CD4-positive, alpha-beta T cell (primary cell): Measurements from ENCODE around the gene AK5. TPM values are rescaled to one million over a fixed set of nuclear protein-coding genes. Genes with fewer than 3 reads are reported as not detected.

Experiments used
- ATAC-seq: fragments of 200-7000 bp; cut with Tn5 transposase; one replicate; pipeline ENCODE4 v1.10.0; 2022; ENCODE audit warnings: mild to moderate bottlenecking; ENCODE audit not compliant: poor library complexity
- CTCF ChIA-PET: fragments of 350-600 bp; sonication (Branson Sonifier 250); formaldehyde crosslinking; loops from one replicate; lab custom pipeline; 2021; ENCODE audit warnings: antibody characterized with exemption, inconsistent platforms; lab: Charles Lee
- POLR2A ChIA-PET: fragments of 350-600 bp; sonication (Branson Sonifier 250); formaldehyde crosslinking; loops from one replicate; lab custom pipeline; 2021; ENCODE audit warnings: antibody characterized with exemption, inconsistent platforms; lab: Charles Lee
- DNase-seq, 14 experiments: peaks; one replicate each; pipeline ENCODE4 v3.0.0-alpha.2; 2013 to 2020; ENCODE audit warnings: mixed read lengths in 2 of 14
- H3K27ac ChIP-seq, 2 donors: one replicate each; pipeline versions ENCODE4 v1.5.1 to v1.7.0; 2013; ENCODE audit warnings: low read length in 2 of 2, low read depth in 1 of 2, mild to moderate bottlenecking in 1 of 2
- H3K27me3 ChIP-seq, 2 experiments: 1 replicate in 1 of 2; 2 replicates in 1 of 2; pipeline versions ENCODE4 v1.6.1 to v1.7.0; 2013; ENCODE audit warnings: low read length in 2 of 2, control low read depth in 1 of 2, mild to moderate bottlenecking in 1 of 2, moderate library complexity in 1 of 2; ENCODE audit not compliant: insufficient read depth in 2 of 2, control insufficient read depth in 1 of 2
- H3K36me3 ChIP-seq: one replicate; pipeline ENCODE4 v1.6.1; 2013; ENCODE audit warnings: low read length, control low read depth; ENCODE audit not compliant: insufficient read depth
- H3K4me1 ChIP-seq: one replicate; pipeline ENCODE4 v1.6.1; 2013; ENCODE audit warnings: low read length, control low read depth; ENCODE audit not compliant: insufficient read depth
- H3K4me3 ChIP-seq: one replicate; pipeline ENCODE4 v1.5.1; 2013; ENCODE audit warnings: mild to moderate bottlenecking, low read length, moderate library complexity
- H3K9me3 ChIP-seq, 2 experiments: 1 replicate in 1 of 2; 2 replicates in 1 of 2; pipeline versions ENCODE4 v1.6.1 to v1.7.0; 2013; ENCODE audit warnings: low read length in 2 of 2, mild to moderate bottlenecking in 2 of 2, control low read depth in 1 of 2, moderate library complexity in 1 of 2; ENCODE audit not compliant: control insufficient read depth in 1 of 2, insufficient read depth in 1 of 2
- H3K27ac Mint-ChIP-seq: one replicate; pipeline ENCODE4 v1.8.0; 2020; ENCODE audit warnings: mixed read lengths
- H3K27me3 Mint-ChIP-seq: one replicate; pipeline ENCODE4 v1.8.0; 2021; ENCODE audit warnings: mixed read lengths
- H3K36me3 Mint-ChIP-seq: one replicate; pipeline ENCODE4 v1.8.0; 2021; ENCODE audit warnings: low read depth, mixed read lengths
- H3K4me1 Mint-ChIP-seq: one replicate; pipeline ENCODE4 v1.8.0; 2021; ENCODE audit warnings: low read depth, mixed read lengths
- H3K4me3 Mint-ChIP-seq: one replicate; pipeline ENCODE4 v1.8.0; 2020; ENCODE audit warnings: mild to moderate bottlenecking, mixed read lengths
- H3K9me3 Mint-ChIP-seq: one replicate; pipeline ENCODE4 v1.8.0; 2020; ENCODE audit warnings: mixed read lengths
- CTCF ChIP-seq: fragments of 200-600 bp; IDR thresholded peaks from one replicate; pipeline ENCODE4 v1.8.0; 2022; ENCODE audit warnings: antibody characterized with exemption, mild to moderate bottlenecking
- intact Hi-C, 2 experiments: fragments of 100-400 bp; cut with DNase I in 1 of 2; cut with micrococcal nuclease in 1 of 2; formaldehyde crosslinking; loops; one replicate each; pipeline versions ENCODE4 v1.15.1 to v1.9.0; 2023 to 2025; cut with DNase I, micrococcal nuclease
- total RNA-seq, 174 experiments: library from RNA in 2 of 174; stranded (reverse) in 2 of 174; gene quantifications; one replicate each; pipeline ENCODE4 v1.2.3 and lab custom pipeline; 2021 to 2026

The AK5 gene
- total RNA-seq, 2 experiments from 2014 or later, result 32.0 TPM

GRCh38 chr1:77387553-77387952, 105.7 kb downstream of the AK5 start:
- intact Hi-C loops, result no loop called here
- CTCF ChIA-PET, result no interaction called here
- no peaks in the 10 kb centered on the region for H3K27me3 Mint-ChIP-seq

GRCh38 chr1:77388661-77389060, 106.8 kb downstream of the AK5 start:
- no peak overlapping the region for H3K27ac ChIP-seq
- peaks cover 23% of the 10 kb centered on the region for H3K36me3 Mint-ChIP-seq
- no peaks in the 10 kb centered on the region for H3K4me1 ChIP-seq
- no peak overlapping the region for H3K4me3 Mint-ChIP-seq
- H3K9me3 Mint-ChIP-seq, result no peaks in the 10 kb centered on the region
- H3K4me3 ChIP-seq, result no peak overlapping the region
- no peak overlapping the region for H3K27ac Mint-ChIP-seq
- no peak for TF ChIP-seq CTCF
- ChIA-PET POLR2A (no interaction called here), CTCF (interaction anchor here (0.7 kb wide), 1 partner anchor 60 kb away, joined by 3 read pairs; no protein-coding TSS in a partner anchor)
- no peak for ATAC-seq
- H3K27me3 Mint-ChIP-seq, result no peaks in the 10 kb centered on the region
- H3K36me3 ChIP-seq, result no peaks in the 10 kb centered on the region
- intact Hi-C loops, result no loop called here
- peak in 2 of 14 experiments; percentile 15 to 23 for DNase-seq
- no peaks in the 10 kb centered on the region for H3K27me3 ChIP-seq
- peaks cover 28% of the 10 kb centered on the region for H3K4me1 Mint-ChIP-seq
- no peaks in the 10 kb centered on the region for H3K9me3 ChIP-seq

More at GRCh38 chr1:77387553-77387952, 105.7 kb downstream of the AK5 start:
- Histone ChIP-seq H3K4me1 (no peaks in the 10 kb centered on the region), H3K9me3 (no peaks in the 10 kb centered on the region), H3K4me3 (no peak overlapping the region), H3K27ac (no peak overlapping the region), H3K36me3 (no peaks in the 10 kb centered on the region), H3K27me3 (no peaks in the 10 kb centered on the region)
- peaks cover 23% of the 10 kb centered on the region for H3K36me3 Mint-ChIP-seq
- H3K9me3 Mint-ChIP-seq, result no peaks in the 10 kb centered on the region
- peaks cover 28% of the 10 kb centered on the region for H3K4me1 Mint-ChIP-seq
- H3K4me3 Mint-ChIP-seq, result no peak overlapping the region
- TF ChIP-seq CTCF, result no peak
- H3K27ac Mint-ChIP-seq, result no peak overlapping the region
- DNase-seq (no peak), ATAC-seq (no peak)
- POLR2A ChIA-PET, result interaction anchor here (1.5 kb wide), 1 partner anchor 106 kb away, joined by 4 read pairs; the partner anchor contains the start of gene AK5

DNA sequence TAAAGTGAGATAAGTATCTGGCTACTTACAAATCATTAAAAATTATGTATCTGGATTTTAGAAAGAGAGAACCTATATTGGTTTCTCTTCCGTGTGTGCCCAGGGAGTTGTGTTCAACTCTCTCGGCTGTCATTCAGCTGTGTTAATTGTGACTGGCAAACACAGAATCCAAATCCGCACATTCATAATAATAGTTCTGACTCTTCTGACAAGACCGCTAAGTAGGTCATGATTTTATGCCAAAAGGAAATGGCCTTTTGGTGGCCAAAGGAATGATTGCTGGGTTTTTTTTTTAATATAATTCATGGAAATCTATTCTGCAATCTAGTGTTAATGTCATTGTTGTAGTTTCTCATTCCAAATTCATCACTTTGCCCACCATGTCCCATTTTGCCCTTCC, 110.7 kb downstream of the AK5 start:
- ATAC-seq, result no peak
- Mint-ChIP-seq H3K4me3 (no peak overlapping the region), H3K27ac (no peak overlapping the region), H3K9me3 (no peaks in the 10 kb centered on the region), H3K27me3 (no peaks in the 10 kb centered on the region), H3K4me1 (peaks cover 9% of the 10 kb centered on the region), H3K36me3 (peaks cover 28% of the 10 kb centered on the region)
- ChIA-PET POLR2A (no interaction called here), CTCF (no interaction called here)
- no peak overlapping the region for H3K27ac ChIP-seq
- no peaks in the 10 kb centered on the region for H3K9me3 ChIP-seq
- H3K27me3 ChIP-seq, result no peaks in the 10 kb centered on the region
- intact Hi-C loops, result no loop called here
- TF ChIP-seq CTCF, result no peak
- no peak for DNase-seq
- no peaks in the 10 kb centered on the region for H3K36me3 ChIP-seq
- H3K4me1 ChIP-seq, result no peaks in the 10 kb centered on the region
- no peak overlapping the region for H3K4me3 ChIP-seq
